Suprapubic skin (tissue), 4 donors: ENCODE results near the gene CLEC2B. TPM values are rescaled to one million over a fixed set of nuclear protein-coding genes. Genes with fewer than 3 reads are reported as not detected.

ENCODE experiments used
- DNase-seq, 2 donors: peaks; one replicate each; pipeline ENCODE4 v3.0.0-alpha.2; 2019; ENCODE audit warnings: low spot score in 2 of 2
- H3K27ac ChIP-seq: fragments of 200-600 bp; sonication (generic); one replicate; pipeline ENCODE4 v1.5.1; 2019
- H3K27me3 ChIP-seq: fragments of 200-600 bp; sonication (generic); one replicate; pipeline ENCODE4 v1.5.1; 2019
- H3K36me3 ChIP-seq: fragments of 200-600 bp; sonication (generic); one replicate; pipeline ENCODE4 v1.5.1; 2019
- H3K4me1 ChIP-seq: fragments of 200-600 bp; sonication (generic); one replicate; pipeline ENCODE4 v1.5.1; 2019
- H3K4me3 ChIP-seq: fragments of 200-600 bp; sonication (generic); one replicate; pipeline ENCODE4 v1.5.1; 2019; ENCODE audit warnings: mild to moderate bottlenecking
- H3K9me3 ChIP-seq: fragments of 200-600 bp; sonication (generic); one replicate; pipeline ENCODE4 v1.5.1; 2019
- EP300 ChIP-seq: sonication (generic); formaldehyde crosslinking; IDR thresholded peaks from one replicate; pipeline ENCODE4 v1.6.1; 2017; ENCODE audit warnings: antibody characterized with exemption
- POLR2A ChIP-seq, 2 donors: fragments of 450-650 bp; IDR thresholded peaks; one replicate each; pipeline ENCODE4 v1.6.1; 2017; ENCODE audit warnings: antibody characterized with exemption in 2 of 2, mild to moderate bottlenecking in 2 of 2, moderate library complexity in 2 of 2
- POLR2AphosphoS5 ChIP-seq, 3 donors: sonication (generic); formaldehyde crosslinking; IDR thresholded peaks; one replicate each; pipeline ENCODE4 v1.6.1; 2017; ENCODE audit warnings: antibody characterized with exemption in 3 of 3
- WGBS: methylation state at CpG from one replicate; pipeline ENCODE4 v1.1.5; 2018; 5-methylcytosine and 5-hydroxymethylcytosine counted together
- total RNA-seq, 4 donors: library from RNA; depleted of rRNA; stranded (reverse); fragments of >200 nt; gene quantifications; one replicate each; pipeline ENCODE4 v1.1.0, GENCODE V29; 2016
- TF ChIP-seq, protein P1 (sequence below), 2 donors: fragments of 200-600 bp in 1 of 2; fragments of 450-650 bp in 1 of 2; sonication (generic) in 1 of 2; IDR thresholded peaks; one replicate each; pipeline ENCODE4 v1.5.1; 2016 to 2019; ENCODE audit warnings: antibody characterized with exemption in 2 of 2, mild to moderate bottlenecking in 1 of 2, moderate library complexity in 1 of 2

The CLEC2B gene
- total RNA-seq, 4 donors from 2014 or later, result 41.9 to 81.2 (median 53.5) TPM

DNA sequence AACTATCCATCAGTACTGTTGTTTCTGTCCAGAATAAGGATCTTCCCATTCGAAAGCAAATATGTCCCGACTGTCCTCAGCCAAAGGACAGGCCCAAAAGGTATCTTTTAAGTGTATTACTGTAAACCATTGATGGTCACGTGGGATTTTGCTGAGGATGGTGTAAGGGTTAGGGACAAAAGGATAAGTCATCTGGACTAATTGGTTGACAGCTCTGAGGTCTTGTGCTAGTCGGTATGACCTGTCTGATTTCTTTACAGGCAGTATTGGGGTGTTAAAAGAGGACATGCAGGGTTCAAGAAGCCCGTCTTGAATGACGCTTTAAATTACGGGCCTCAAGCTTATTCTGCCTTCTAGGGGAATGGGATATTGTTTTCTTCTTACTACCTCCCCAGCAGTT lies 38.6 kb upstream of the CLEC2B start:
- no peak for DNase-seq
- H3K4me3 ChIP-seq, result no peak overlapping the region
- no peak overlapping the region for H3K27ac ChIP-seq
- H3K36me3 ChIP-seq, result no peaks in the 10 kb centered on the region
- peaks cover 8% of the 10 kb centered on the region for H3K9me3 ChIP-seq
- TF ChIP-seq EP300 (no peak), POLR2A (IDR thresholded peaks at IDR 0.05) (no peak), POLR2AphosphoS5 (IDR thresholded peaks at IDR 0.05) (no peak)
- TF ChIP-seq, protein P1, sequence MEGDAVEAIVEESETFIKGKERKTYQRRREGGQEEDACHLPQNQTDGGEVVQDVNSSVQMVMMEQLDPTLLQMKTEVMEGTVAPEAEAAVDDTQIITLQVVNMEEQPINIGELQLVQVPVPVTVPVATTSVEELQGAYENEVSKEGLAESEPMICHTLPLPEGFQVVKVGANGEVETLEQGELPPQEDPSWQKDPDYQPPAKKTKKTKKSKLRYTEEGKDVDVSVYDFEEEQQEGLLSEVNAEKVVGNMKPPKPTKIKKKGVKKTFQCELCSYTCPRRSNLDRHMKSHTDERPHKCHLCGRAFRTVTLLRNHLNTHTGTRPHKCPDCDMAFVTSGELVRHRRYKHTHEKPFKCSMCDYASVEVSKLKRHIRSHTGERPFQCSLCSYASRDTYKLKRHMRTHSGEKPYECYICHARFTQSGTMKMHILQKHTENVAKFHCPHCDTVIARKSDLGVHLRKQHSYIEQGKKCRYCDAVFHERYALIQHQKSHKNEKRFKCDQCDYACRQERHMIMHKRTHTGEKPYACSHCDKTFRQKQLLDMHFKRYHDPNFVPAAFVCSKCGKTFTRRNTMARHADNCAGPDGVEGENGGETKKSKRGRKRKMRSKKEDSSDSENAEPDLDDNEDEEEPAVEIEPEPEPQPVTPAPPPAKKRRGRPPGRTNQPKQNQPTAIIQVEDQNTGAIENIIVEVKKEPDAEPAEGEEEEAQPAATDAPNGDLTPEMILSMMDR (IDR thresholded peaks at IDR 0.05), result no peak
- H3K27me3 ChIP-seq, result no peaks in the 10 kb centered on the region
- WGBS, result 94% methylated on average over 7 of the region's 7 CpGs
- H3K4me1 ChIP-seq, result no peaks in the 10 kb centered on the region

DNA sequence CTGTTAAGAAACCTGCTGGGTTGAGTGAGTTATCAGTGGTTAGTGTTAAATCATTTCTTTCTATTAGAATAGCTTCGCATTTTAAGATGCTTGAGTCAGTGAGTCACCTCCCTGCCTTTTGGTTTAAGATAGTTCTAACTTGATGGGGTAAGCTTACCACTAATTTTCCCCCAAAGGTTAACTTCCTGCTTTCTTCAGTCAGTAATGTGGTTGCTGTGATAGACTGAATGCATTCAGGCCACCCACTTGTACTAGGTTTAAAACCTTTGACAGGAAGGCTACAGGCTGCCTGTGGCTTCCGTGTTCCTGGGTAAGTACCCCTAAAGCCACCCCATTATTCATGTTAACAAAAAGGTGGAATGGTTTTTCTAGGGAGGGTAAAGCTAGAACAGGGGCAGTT lies 37.7 kb upstream of the CLEC2B start:
- peaks cover 15% of the 10 kb centered on the region for H3K9me3 ChIP-seq
- TF ChIP-seq POLR2A (IDR thresholded peaks at IDR 0.05) (no peak), POLR2AphosphoS5 (IDR thresholded peaks at IDR 0.05) (no peak), EP300 (no peak)
- TF ChIP-seq, protein P1 (IDR thresholded peaks at IDR 0.05), result no peak
- H3K4me3 ChIP-seq, result no peak overlapping the region
- no peaks in the 10 kb centered on the region for H3K4me1 ChIP-seq
- no peak overlapping the region for H3K27ac ChIP-seq
- no peak for DNase-seq
- no peaks in the 10 kb centered on the region for H3K27me3 ChIP-seq
- no peaks in the 10 kb centered on the region for H3K36me3 ChIP-seq
- 69% methylated on average over 2 of the region's 2 CpGs for WGBS

DNA sequence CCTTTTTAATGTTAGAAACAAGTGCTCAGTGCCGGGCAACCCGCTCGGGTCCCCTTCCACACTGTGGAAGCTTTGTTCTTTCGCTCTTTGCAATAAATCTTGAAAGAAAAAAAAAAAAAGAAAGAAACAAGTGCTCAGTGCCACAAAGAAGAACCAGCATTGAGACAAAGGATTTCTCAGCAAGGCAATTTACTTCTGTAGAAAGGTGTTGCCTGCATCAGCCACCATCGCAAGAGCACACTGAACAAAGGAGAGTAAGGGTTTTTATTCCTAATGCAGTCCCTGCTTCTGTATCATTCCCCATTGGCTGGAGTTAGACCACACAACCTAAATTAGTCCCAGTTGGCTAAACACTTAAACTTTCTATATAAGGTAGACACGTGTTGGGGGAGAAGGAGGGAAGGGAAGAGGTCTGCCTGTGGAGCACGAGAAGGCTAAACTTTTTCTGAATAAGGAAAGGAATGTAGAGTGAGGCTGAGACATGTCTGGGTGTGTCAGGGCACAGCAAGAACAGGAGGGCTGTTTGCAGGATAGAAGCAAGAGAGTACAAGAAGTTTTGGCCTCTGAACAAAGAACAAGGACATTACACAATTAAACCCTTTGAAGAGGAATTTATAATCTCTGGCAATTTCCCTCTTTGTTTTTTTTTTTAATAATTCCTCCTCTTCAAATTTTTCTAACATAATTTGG lies 33.5 kb upstream of the CLEC2B start:
- Histone ChIP-seq H3K27ac (no peak overlapping the region), H3K9me3 (peaks cover 7% of the 10 kb centered on the region), H3K4me1 (peaks cover 5% of the 10 kb centered on the region), H3K27me3 (no peaks in the 10 kb centered on the region), H3K36me3 (no peaks in the 10 kb centered on the region), H3K4me3 (no peak overlapping the region)
- TF ChIP-seq POLR2A (IDR thresholded peaks at IDR 0.05) (no peak), POLR2AphosphoS5 (IDR thresholded peaks at IDR 0.05) (no peak), EP300 (no peak)
- TF ChIP-seq, protein P1 (IDR thresholded peaks at IDR 0.05), result no peak
- 81% methylated on average over 7 of the region's 7 CpGs for WGBS
- DNase-seq, result no peak

GRCh38 chr12:9900930-9901329 lies 31.8 kb upstream of the CLEC2B start:
- no peaks in the 10 kb centered on the region for H3K27me3 ChIP-seq
- no peak for DNase-seq
- no peak overlapping the region for H3K4me3 ChIP-seq
- no peaks in the 10 kb centered on the region for H3K36me3 ChIP-seq
- whole genome bisulfite sequencing, result 70% methylated on average over 2 of the region's 2 CpGs
- TF ChIP-seq POLR2AphosphoS5 (IDR thresholded peaks at IDR 0.05) (no peak), EP300 (no peak), POLR2A (IDR thresholded peaks at IDR 0.05) (no peak)
- TF ChIP-seq, protein P1 (IDR thresholded peaks at IDR 0.05), result no peak
- H3K9me3 ChIP-seq, result peaks cover 7% of the 10 kb centered on the region
- no peak overlapping the region for H3K27ac ChIP-seq
- peaks cover 5% of the 10 kb centered on the region for H3K4me1 ChIP-seq

- peaks cover 7% of the 10 kb centered on the region for H3K9me3 ChIP-seq
- 85% methylated on average over 2 of the region's 2 CpGs for WGBS
- H3K4me3 ChIP-seq, result no peak overlapping the region
- H3K27me3 ChIP-seq, result no peaks in the 10 kb centered on the region
- no peak overlapping the region for H3K27ac ChIP-seq
- no peaks in the 10 kb centered on the region for H3K36me3 ChIP-seq
- TF ChIP-seq EP300, result no peak
- TF ChIP-seq POLR2AphosphoS5 (IDR thresholded peaks at IDR 0.05), result no peak
- TF ChIP-seq, protein P1 (IDR thresholded peaks at IDR 0.05), result no peak
- no peak for TF ChIP-seq POLR2A (IDR thresholded peaks at IDR 0.05)
- peaks cover 5% of the 10 kb centered on the region for H3K4me1 ChIP-seq
- no peak for DNase-seq
These were observed 30.1 kb upstream of the CLEC2B start for GRCh38 chr12:9899209-9899608.
